Measurements from ENCODE around the gene RASAL2.

DNA sequence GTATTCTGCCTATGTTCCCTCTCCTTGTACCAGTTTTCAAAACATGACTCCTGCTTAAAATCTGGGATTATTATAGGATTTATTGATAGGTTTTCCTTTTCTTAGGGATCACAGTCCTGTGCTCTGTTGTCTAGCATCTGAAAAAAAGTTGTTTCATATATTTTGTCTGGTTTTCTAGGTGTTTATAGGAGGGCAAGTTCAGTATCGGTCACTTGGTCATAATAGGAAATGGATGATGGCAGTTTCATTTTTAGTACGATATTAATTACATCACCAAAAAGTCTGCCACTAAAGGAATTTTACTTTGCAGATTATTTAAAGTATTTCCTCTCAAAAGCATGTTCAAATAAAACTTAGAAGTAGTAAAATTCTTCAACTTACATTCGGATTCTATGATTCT lies 94.4 kb downstream of the RASAL2 start:
- TF ChIP-seq TCF7L2 (IDR thresholded peaks at IDR 0.05; ENCODE audit: low read depth, low read length): no peak
- no peak for TF ChIP-seq CTCF (IDR thresholded peaks at IDR 0.05)
